ENCODE measurements around the gene DHX36. TPM values are rescaled to one million over a fixed set of nuclear protein-coding genes. Genes with fewer than 3 reads are reported as not detected.

DHX36 gene
- total RNA-seq, 1 experiment from 2014 or later: 121 TPM

DNA sequence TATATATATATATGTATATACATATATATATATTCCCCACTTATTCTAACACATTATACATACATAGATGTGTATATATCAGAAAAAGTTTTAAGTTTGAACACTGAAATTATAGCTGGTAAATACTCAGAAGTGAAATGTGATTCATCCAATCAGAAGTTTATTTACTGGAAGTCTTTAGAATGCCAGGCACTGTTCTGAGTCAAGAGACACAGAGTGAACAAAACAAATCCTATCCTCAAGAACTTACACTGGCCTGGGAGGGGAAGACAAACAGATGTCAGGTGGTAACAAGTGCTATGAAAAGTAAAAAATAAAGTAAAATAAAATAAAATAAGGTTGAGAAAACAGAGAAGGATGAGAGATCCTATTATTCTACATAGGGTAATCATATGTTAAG lies 13.4 kb downstream of the DHX36 start:
- DNase-seq (ENCODE audit: low spot score): no peak
- H3K4me1 ChIP-seq (ENCODE audit: insufficient read depth, low read length, poor library complexity, severe bottlenecking): no peaks in the 10 kb centered on the region
- H3K9me3 ChIP-seq (ENCODE audit: low read depth, low read length, poor library complexity, severe bottlenecking): no peaks in the 10 kb centered on the region
- H3K36me3 ChIP-seq (ENCODE audit: insufficient read depth, low read length, poor library complexity, severe bottlenecking): peaks cover 77% of the 10 kb centered on the region
- H3K27ac ChIP-seq (ENCODE audit: low read depth, low read length, poor library complexity, severe bottlenecking): no peak overlapping the region
- BruUV-seq (replicated peaks): no TSS peak
- no peaks in the 10 kb centered on the region for H3K27me3 ChIP-seq (replicated peaks; ENCODE audit: insufficient read depth, low read depth, low read length, poor library complexity)
- no peak overlapping the region for H3K4me3 ChIP-seq (ENCODE audit: low read depth, low read length, poor library complexity, severe bottlenecking)
- no peak for TF ChIP-seq EZH2 (IDR thresholded peaks at IDR 0.05; ENCODE audit: borderline replicate concordance, low read depth, low read length, poor library complexity, severe bottlenecking)
- TF ChIP-seq, protein P1, sequence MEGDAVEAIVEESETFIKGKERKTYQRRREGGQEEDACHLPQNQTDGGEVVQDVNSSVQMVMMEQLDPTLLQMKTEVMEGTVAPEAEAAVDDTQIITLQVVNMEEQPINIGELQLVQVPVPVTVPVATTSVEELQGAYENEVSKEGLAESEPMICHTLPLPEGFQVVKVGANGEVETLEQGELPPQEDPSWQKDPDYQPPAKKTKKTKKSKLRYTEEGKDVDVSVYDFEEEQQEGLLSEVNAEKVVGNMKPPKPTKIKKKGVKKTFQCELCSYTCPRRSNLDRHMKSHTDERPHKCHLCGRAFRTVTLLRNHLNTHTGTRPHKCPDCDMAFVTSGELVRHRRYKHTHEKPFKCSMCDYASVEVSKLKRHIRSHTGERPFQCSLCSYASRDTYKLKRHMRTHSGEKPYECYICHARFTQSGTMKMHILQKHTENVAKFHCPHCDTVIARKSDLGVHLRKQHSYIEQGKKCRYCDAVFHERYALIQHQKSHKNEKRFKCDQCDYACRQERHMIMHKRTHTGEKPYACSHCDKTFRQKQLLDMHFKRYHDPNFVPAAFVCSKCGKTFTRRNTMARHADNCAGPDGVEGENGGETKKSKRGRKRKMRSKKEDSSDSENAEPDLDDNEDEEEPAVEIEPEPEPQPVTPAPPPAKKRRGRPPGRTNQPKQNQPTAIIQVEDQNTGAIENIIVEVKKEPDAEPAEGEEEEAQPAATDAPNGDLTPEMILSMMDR (conservative IDR thresholded peaks at IDR 0.05; ENCODE audit: low read depth, low read length): no peak
- intact Hi-C loops (cut with micrococcal nuclease; ENCODE audit: unreplicated experiment): no loop called here
- CTCF ChIA-PET: no interaction called here
- POLR2A ChIA-PET (ENCODE audit: low non-redundant PET): no interaction called here

GRCh38 chr3:154307363-154307762 lies 16.9 kb downstream of the DHX36 start:
- TF ChIP-seq EZH2 (IDR thresholded peaks at IDR 0.05; ENCODE audit: borderline replicate concordance, low read depth, low read length, poor library complexity, severe bottlenecking): no peak
- TF ChIP-seq, protein P1 (conservative IDR thresholded peaks at IDR 0.05; ENCODE audit: low read depth, low read length): no peak
- H3K27me3 ChIP-seq (replicated peaks; ENCODE audit: insufficient read depth, low read depth, low read length, poor library complexity): no peaks in the 10 kb centered on the region
- no peaks in the 10 kb centered on the region for H3K4me1 ChIP-seq (ENCODE audit: insufficient read depth, low read length, poor library complexity, severe bottlenecking)
- BruUV-seq (replicated peaks): no TSS peak
- intact Hi-C loops (cut with micrococcal nuclease; ENCODE audit: unreplicated experiment): no loop called here
- H3K4me3 ChIP-seq (ENCODE audit: low read depth, low read length, poor library complexity, severe bottlenecking): no peak overlapping the region
- CTCF ChIA-PET: no interaction called here
- POLR2A ChIA-PET (ENCODE audit: low non-redundant PET): no interaction called here
- peaks cover 82% of the 10 kb centered on the region for H3K36me3 ChIP-seq (ENCODE audit: insufficient read depth, low read length, poor library complexity, severe bottlenecking)
- H3K27ac ChIP-seq (ENCODE audit: low read depth, low read length, poor library complexity, severe bottlenecking): no peak overlapping the region
- H3K9me3 ChIP-seq (ENCODE audit: low read depth, low read length, poor library complexity, severe bottlenecking): no peaks in the 10 kb centered on the region
- no peak for DNase-seq (ENCODE audit: low spot score)

DNA sequence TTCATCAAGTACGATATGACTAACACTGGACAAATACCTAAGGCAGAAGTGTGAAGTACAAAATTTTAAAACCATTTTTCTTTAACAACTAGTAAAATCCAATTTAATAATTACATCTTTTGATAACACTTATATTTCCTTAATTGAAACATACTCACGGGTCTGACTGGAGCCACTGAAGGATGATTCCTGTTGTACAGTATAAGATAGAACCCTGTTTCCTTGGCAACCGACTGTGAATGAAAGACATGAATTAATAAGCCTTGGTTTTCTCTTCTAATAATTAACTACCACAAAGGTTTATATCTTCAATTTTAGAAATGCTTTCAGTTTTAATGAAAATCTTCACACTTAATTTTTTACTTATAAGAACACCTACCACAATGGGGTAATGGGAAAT lies 19.4 kb downstream of the DHX36 start:
- DNase-seq (ENCODE audit: low spot score): no peak
- TF ChIP-seq, protein P1 (conservative IDR thresholded peaks at IDR 0.05; ENCODE audit: low read depth, low read length): no peak
- no peak for TF ChIP-seq EZH2 (IDR thresholded peaks at IDR 0.05; ENCODE audit: borderline replicate concordance, low read depth, low read length, poor library complexity, severe bottlenecking)
- intact Hi-C loops (cut with micrococcal nuclease; ENCODE audit: unreplicated experiment): no loop called here
- H3K27me3 ChIP-seq (replicated peaks; ENCODE audit: insufficient read depth, low read depth, low read length, poor library complexity): no peaks in the 10 kb centered on the region
- BruUV-seq (replicated peaks): no TSS peak
- H3K9me3 ChIP-seq (ENCODE audit: low read depth, low read length, poor library complexity, severe bottlenecking): no peaks in the 10 kb centered on the region
- no peaks in the 10 kb centered on the region for H3K4me1 ChIP-seq (ENCODE audit: insufficient read depth, low read length, poor library complexity, severe bottlenecking)
- POLR2A ChIA-PET (ENCODE audit: low non-redundant PET): no interaction called here
- CTCF ChIA-PET: no interaction called here
- H3K4me3 ChIP-seq (ENCODE audit: low read depth, low read length, poor library complexity, severe bottlenecking): no peak overlapping the region
- H3K27ac ChIP-seq (ENCODE audit: low read depth, low read length, poor library complexity, severe bottlenecking): no peak overlapping the region
- peaks cover 92% of the 10 kb centered on the region for H3K36me3 ChIP-seq (ENCODE audit: insufficient read depth, low read length, poor library complexity, severe bottlenecking)
